IPS-NIHi11 (cell line): Measurements from ENCODE around the gene SH3TC1.

Experiments used
- DNase-seq: peaks from one replicate; pipeline ENCODE4 v3.0.0; 2012; ENCODE audit warnings: mixed read lengths, low spot score

The SH3TC1 gene

DNA sequence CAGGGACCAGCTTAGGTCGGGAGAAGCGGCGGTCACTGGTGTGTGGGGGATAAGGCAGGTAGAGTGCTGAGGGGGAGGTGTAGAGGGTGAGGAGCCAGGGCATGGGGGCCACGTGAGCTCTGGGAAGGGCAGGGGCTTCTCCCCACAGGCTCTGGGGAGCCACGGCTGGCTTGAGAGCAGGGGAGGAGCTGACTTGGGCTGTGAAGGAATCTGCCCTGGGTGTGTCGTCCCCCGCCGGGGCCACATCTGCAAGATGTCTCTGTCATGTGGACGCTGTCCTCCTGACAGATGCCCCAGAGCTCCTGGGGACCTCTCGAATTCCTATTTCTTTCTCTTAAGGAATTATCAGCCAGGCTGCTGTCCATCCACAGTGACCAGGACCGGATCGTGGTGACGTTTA lies 15.0 kb downstream of the SH3TC1 start:
- DNase-seq: no peak

DNA sequence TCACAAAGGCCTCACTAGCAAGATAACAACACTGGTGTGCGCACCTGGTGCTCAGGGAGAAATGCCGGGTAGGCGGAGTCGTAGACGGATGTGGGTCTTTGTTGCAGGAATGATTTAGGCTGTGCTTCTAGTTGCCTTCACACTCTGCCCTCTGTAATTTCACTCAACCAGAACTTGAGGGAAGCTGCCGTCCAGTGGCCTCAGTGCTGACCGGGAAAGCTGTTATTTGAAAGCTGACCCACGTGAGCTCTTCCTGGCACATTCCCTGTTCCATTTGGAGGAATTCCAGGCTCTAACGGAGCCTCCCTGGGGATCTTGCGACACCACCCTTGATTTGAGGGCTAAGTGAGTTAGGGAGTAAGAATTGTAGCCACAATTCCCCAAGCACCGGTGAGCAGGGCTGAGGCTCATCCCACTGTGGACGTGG lies 15.9 kb downstream of the SH3TC1 start:
- peak; percentile 64 for DNase-seq

DNA sequence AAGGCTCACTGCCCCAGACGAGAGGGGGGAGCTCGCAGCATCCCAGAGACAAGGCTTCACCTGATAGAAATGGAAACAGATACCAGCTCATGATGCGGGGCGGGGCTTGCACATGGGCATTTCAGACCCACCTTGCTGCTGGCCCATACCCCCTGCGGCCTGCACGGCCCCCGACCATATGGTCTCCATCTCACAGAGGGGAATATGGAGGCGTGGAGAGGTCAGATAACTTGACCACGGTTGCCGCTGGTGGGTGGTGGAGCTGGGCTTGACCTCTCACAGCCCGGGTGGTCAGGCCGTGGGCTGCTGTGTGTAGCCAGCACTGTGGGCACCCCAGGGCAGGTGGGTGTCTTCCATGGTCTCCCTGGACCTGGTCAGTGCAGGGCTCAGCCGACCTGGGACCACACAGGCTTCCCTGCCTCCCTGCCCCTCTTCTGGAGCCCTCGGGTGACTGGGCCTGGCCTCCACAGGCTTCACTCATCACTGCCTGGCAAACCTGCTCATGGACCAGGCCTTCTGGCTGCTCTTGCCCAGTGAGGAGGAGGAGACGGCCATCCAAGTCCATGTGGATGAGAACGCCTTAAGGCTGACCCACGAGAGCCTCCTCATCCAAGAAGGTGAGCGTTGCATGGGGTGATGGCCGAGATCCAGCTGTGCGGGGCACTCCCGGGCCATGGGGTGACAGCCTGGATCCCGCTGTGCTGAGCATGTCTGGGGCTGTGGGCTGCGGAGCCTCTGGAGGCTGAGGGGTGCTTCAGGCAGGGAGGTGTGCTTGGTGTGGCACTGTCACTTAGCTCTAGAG lies 16.8 kb downstream of the SH3TC1 start:
- DNase-seq: no peak

DNA sequence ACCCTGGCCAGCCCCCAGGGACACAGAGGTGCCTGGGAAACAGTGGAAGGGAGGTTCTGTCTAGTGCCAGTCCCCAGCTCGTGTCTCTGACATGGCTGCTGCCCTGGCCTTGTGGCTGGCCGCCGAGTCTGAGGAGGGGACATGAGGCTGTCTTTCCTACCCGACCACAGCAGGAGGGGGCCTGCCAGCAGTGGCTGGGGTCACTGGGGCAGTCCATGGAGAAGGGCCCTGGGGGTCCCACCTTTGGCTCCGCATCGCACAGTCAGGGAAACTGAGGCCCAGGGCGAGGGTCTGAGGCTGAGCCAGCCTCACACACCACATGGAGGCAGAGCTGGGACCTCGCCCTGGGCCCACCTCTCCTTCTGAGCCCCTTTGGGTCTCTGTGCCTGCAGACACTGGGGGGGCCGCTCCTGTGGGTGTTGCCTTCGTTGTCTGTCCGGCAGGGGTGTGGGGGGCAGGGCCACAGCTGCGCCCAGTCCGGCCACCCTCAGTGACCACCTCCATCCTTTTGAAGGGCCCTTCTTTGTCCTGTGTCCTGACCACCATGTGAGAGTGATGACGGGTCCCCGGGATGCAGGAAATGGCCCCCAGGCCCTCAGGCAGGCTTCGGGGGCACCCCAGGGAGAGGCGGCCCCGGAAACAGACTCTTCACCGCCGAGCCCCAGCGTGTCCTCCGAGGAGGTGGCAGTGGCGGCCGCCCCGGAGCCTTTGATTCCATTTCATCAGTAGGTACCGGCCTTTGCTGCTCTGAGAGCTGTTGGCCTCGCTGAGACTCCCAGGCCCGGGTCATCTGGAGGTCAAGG lies 17.6 kb downstream of the SH3TC1 start:
- DNase-seq: no peak

DNA sequence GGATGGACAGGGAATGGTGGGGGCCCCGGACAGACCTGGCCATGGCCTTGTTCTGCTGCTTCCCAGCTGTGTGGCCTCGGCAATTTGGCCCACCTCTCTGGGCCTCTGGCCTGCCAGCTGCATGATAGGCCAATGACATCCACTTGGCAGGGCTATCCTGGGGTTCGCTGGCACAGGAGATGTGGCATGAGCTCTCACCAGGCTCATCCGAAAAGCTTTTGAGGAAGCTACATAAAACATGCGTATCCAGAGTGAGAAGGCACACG lies 18.1 kb downstream of the SH3TC1 start:
- DNase-seq: no peak

DNA sequence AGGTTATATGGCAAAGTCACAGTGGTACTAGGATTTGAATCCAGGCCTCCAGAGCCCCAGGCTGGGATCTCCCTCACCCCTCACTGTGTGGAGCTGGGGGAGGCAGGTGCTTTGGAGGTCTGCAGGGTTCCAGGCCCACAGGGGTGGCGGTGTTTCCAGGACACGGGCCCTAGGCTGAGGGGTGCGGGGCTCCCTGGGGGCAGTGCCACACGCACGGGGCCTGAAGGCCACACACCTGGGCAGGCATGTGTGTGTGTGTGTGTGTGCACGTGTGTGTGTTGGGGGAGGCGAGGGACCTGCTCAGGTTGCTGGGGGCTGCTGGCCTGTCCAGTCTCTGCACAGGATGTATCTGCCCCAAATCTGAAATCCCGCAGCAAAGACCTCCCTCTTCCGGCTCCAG lies 18.8 kb downstream of the SH3TC1 start:
- DNase-seq: no peak

DNA sequence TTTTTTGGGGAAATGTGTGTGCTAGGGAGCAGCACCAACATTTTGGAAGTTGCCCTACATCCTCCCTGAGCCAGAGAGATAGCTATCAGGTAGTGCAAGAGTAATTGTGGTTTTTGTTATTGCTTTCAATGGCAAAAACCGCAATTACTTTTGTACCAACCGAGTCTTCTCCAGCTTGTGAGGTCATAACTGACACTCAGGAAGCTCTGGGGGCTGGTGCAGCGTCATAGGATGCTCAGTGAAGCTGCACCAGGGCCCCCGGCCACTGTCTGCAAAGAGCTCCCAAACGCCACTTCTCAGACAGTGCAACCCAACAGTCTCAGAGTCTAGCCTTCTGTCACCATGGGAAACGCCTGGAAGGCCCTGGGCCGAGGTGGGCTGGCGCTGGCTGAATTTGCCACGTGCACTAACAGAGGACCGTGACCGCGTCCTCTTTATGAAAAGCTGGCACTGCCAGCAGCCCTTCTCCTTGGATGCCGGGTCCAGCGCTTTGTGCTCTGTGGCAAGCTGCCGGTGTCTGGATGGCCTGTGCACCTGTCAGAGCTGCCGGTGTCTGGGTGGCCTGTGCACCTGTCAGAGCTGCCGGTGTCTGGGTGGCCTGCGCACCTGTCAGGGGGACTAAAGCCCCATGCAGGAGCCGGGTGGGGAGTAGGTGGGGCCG lies 19.4 kb downstream of the SH3TC1 start:
- DNase-seq: no peak

DNA sequence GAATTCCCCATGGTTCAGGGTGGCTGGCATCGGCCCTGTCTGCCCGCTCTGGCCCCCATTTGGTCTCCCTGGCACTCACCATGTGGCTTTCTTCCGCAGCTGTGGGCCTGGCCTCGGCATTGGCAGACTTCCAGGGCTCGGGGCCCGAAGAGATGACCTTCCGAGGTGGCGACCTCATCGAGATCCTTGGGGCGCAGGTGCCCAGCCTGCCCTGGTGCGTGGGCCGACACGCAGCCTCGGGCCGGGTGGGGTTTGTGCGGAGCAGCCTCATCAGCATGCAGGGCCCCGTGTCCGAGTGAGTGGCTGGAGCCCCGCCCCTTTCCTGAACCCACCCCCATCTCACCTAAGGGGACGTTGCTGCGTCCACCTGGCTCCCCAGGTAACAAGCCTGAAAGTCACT lies 20.1 kb downstream of the SH3TC1 start:
- DNase-seq: no peak

DNA sequence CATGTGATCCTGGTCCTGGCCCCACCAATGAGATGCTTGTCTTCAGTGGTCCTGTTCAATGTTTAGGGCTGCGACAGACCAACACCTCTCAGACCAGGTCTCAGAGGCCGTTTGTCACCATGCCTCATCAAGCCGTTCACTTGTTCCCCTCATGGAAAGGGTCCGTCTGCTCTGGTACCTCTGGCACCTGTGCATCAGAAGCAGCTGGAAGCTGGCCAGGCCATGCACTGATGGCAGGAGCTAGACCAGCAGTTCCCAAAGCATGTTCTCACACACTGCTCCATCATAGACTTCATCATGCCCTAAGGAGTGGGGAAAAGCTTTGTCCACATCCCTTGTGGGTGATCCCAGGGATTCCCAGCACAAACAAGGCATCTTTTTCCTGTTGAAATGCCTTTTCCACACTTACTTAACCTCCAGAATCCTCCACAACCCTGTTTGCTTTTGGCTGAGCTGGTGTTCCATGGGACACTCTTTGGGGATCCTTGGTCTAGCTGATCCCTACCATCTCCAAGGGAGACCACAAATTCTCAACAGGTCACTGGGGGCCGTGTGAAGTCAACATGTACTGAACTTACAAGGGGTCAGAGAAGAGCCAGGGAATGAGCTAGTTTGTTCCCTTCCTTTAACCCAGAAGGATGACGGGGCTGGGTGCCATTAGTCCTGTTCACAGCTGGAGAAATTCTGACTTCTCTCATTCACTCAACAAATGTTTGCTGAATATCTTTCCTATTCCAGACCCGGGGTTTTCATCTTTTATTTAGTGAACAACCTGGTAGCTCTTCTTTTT lies 21.8 kb downstream of the SH3TC1 start:
- DNase-seq: no peak

DNA sequence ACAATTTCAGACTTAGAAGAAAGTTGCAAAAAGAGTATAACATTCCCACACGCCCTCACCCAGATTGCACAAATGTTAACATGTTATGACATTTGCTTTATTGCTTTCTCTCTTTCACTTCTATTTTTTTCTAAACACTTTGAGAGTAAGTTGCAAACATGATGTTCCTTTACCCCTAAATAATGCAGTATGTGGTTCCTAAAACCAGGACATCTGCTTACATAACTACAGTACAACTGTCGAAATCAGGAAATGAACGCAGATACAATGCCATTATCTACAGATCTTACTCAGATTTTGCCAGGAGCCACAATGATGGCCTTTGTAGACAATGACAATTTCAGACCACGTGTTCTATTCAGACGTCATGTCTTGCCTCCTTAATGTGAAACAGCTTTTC lies 22.4 kb downstream of the SH3TC1 start:
- DNase-seq: no peak

DNA sequence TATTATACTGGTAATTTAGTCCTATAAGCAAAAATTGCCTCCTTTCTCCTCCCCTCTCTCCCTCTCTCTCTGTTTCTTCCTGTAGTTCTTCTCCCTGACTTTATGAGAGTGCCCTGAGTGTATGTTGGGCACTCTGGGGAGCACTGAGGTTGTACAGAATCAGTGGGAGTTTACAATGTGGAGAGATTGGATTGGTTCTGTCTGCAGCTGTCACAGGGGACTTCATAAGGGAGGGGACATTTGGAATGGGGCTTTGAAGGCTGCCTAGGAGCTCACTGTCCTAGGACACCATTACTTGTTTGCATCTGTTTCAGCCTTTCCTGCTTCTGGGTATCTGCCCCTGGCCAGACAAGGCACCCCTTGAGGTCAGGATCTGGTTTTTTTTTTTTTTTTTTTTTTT lies 22.9 kb downstream of the SH3TC1 start:
- no peak for DNase-seq

DNA sequence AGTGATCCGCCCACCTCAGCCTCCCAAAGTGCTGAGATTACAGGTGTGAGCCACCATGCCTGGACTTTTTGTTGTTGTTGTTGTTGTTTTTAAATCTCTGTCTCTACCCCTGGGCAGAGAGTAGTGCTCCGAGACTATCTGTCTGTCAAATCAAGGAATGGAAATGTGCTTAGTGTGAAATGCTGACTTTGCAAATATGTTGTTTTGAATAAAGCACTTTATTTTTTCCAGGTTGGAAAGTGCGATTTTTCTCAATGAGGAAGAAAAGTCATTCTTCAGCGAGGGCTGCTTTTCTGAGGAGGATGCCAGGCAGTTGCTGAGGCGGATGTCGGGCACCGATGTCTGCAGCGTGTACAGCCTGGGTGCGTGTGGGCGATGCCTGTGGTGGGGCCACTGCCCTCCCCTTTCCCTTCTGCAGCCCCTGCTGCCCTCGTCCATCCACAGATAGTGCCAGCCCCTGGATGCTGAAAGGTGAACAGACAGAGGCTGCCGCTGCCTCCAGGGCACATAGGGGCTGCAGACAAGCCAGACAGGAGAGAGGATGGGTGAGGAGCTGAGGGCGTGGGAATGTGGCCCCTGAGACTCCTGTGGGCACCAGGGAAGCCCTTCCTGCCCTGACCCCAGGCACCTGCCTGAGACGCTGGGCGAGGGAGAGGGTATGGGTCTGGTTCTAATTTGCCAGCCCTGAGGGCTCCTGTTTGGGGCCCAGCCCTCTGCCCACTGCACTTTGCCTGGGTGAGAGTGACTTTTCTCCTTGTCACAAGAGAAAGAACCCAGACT lies 23.7 kb downstream of the SH3TC1 start:
- no peak for DNase-seq

DNA sequence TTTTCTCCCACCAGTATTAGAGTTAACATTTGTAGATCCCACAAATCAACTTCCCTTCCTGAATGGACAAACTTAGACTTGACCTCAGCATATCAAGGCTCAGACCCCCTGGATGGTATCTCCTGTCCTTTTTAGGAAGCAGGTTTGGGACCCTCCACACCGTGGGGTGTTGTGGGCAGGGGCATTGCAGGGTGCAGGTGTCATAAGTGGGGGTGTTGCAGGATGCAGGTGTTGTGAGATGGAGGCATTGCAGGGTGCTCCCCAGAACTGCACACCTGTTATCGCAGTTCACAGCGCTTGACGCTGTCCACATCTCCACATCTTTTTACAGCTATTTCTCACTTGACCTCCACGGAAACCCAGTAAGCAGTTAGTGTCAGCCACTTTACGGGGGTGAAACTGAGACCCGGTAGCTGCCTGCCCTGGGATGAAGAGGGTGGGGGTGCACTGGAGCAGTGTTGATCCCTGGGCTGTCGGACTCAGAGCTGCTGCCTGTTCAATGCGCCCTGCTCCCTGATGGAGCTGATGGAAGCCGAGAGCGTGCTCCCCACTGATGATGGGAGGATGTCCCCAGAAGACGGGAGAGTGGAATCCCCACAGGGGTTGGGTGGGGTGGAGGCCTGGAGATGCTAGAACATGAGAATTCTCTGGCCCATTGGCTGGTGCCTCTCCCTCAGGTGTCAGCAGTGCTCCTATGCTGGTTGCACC lies 25.3 kb downstream of the SH3TC1 start:
- DNase-seq: no peak

DNA sequence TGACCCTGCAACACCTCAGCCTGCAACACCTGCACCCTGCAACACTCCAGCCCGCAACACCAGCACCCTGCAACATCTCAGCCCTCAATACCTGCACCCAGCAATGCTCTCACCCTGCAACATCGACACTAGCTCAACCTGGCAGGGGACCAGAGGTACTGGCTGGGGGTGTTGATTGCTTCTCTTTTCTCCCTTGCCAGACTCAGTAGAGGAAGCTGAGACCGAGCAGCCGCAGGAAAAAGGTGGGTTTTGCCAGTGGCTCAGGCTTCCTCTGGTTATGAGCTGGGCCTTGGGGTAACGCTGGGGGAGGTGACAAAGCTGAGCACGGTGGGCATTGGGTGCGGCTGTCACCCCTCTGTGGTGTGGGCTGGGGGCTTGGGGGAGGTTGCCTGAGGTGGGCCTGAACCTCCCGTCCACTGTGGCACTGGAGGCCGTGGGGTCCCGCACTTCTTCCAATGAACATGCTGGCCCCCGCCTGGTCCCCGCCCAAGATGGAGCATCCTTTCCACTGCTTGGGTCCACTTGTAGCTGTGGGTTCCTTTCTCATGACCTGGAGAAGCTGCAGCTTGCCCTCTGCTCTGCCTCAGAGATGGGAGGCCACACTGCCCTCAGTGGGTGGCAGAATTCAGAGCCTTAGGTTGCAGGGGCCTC lies 26.0 kb downstream of the SH3TC1 start:
- DNase-seq: no peak

DNA sequence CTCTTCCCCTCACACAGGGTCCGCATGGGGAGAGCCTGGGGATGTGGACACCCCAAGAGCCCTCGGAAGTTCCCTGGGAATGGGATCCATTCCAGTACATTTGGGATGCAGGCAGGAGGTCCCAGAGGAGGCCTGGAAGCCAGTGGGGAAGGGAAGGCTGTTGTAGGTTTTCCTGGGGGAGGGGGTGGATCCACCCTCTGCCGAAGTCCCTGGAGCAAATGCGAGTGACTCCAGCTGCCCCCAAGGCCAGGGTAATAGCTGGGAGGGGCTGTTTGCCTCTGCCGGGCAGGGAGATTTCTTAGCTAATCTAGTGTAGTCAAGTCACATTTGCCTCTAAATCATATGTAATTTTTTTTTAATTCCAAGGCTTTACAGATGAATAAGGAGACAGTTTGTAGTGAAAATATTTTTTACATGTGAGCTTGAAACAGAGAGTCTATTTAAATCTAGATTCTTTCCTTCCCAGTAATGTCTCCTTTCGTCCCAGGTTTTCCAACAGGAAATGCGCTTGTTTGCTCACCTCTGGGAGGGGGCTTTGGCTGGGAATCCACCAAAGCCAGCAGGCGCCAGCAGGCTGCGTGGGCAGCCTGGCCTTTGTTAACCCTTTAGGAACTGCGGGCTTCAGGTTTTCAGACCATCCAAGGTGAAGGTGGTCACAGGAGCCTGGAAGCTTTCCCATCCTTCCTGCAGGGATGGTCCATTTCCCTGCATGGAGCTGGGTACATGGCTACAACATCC lies 26.8 kb downstream of the SH3TC1 start:
- DNase-seq: peak; percentile 80

DNA sequence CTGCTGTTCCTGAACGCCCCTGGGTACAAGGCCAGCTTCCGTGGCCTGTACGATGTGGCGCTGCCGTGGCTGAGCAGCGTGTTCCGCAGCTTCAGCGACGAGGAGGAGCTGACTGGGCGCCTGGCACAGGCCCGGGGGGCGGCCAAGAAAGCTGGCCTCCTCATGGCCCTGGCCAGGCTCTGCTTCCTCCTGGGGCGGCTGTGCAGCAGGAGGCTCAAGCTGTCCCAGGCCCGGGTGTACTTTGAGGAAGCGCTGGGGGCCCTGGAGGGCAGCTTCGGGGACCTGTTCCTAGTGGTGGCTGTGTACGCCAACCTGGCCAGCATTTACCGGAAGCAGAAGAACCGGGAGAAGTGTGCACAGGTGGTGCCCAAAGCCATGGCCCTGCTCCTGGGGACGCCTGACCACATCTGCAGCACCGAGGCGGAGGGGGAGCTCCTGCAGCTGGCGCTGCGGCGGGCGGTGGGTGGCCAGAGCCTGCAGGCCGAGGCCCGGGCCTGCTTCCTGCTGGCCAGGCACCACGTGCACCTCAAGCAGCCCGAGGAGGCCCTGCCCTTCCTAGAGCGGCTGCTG lies 28.2 kb downstream of the SH3TC1 start:
- no peak for DNase-seq

DNA sequence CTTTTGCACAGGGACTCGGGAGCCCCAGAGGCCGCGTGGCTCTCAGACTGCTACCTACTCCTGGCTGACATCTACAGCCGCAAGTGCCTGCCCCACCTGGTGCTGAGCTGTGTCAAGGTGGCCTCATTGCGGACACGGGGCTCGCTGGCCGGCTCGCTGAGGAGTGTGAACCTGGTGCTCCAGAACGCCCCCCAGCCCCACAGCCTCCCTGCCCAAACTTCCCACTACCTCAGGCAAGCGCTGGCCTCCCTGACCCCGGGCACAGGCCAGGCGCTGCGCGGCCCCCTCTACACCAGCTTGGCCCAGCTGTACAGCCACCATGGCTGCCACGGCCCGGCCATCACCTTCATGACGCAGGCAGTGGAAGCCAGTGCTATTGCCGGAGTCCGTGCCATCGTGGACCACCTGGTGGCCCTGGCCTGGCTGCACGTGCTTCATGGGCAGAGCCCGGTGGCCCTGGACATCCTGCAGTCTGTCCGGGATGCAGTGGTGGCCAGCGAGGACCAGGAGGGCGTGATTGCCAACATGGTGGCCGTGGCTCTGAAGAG lies 28.8 kb downstream of the SH3TC1 start:
- no peak for DNase-seq

DNA sequence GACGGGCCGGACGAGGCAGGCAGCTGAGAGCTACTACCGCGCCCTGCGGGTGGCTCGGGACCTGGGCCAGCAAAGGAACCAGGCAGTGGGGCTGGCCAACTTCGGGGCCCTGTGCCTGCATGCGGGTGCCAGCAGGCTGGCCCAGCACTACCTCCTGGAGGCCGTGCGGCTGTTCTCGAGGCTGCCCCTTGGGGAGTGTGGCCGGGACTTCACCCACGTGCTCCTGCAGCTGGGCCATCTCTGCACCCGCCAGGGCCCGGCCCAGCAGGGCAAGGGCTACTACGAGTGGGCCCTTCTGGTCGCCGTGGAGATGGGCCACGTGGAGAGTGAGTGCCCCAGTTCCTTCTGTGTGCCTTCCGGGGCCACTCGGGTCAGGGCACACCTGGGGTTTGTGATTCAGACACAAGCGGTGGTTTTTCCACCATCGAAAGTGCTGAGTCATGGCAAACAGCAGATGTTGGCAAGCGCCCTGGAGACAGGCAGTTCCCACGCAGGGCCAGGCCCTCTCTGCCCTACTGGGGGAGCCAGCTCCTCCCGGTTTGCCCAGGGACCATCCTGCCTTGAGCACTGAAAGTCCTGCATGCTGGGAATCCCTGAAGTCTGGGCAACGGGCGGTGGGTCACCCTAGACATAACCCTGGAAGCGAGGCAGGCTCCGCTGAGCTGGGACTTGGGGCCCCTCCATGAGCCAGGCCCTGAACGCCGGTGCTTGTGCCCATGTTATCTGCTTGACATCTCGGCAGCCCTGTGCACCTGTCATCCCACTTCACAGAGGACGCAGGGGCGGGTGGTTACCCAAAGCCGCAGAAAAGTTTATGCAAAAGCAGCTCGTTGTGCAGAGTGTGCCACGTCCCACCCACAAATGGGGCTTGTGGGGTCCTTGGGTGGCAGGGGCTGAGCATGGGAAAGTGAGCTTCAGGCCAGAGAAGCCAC lies 29.5 kb downstream of the SH3TC1 start:
- DNase-seq: no peak
